Midbrain (tissue), 1 donor: ENCODE data around the gene ADORA2B.
"Not testable (repeated sequence)": the region's sequence is repeated elsewhere in the genome, so short reads cannot be mapped to it uniquely, and the experiment has no call there.

Experiments
- DNase-seq: peaks from one replicate; lab custom pipeline; 2025; lab: John Stamatoyannopoulos, UW

ADORA2B gene

GRCh38 chr17:15922586-15922985 is 22.3 kb upstream of the ADORA2B start:
- no peak for DNase-seq

DNA sequence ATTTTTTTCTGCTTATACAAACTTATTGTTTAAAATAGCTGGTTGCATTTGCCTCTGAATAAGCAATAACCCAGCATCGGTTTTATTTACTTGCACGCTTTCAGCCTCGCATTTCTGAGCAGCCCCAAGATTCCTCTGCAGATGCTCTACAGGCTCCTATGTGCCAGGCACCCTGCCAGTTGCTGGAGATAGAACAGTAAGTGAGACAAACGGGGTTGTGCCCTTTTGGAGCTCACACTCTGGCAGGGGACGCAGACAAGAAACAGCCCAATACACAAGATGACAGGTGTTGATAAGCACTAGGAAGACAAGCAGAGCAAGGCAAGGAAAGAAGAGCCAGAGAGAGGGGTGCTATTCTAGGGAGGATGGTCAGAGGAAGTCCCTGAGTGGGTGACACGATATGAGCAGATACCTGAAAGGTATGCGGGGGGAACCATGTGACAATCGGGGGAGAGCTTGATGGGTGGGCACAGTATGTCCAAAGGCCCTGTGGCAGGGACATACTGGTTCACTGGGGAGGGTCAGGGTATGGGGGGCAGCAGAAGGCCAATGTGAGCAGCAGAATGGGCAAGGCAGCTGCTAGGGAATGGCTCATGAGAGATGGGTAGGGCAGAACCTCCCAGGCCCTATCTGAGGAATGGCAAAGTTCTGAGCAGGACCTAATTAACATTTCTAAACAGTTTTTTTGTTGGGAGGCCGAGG is 18.7 kb upstream of the ADORA2B start:
- DNase-seq: no peak

DNA sequence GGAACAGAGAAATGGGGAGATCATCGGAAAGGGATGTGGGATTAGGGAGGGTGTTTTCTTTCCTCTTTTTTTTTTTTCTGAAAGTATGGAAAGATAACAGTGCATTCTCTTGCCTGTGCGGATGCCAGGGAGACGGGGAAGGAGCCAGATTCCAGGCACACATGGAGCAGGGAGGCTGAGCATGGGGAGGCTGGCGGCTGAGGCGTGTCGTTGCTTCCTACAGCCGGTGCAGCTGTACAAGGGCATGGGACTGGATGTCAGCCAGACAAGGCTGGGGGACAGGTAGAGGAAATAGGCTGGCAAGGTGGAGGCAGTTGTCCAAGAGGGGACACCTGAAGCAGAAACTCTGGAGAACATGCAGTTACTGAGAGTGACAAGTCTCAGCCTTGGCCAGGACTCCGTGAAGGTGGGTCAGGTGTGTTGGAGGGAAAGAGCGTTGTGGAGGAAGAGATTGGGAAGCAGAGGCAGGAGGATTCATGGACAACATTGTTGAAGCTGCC is 16.6 kb upstream of the ADORA2B start:
- DNase-seq: no peak

- DNase-seq: no peak
Observed at GRCh38 chr17:15929941-15930340, 15.0 kb upstream of the ADORA2B start.

GRCh38 chr17:15930426-15930825 is 14.5 kb upstream of the ADORA2B start:
- no peak for DNase-seq

DNA sequence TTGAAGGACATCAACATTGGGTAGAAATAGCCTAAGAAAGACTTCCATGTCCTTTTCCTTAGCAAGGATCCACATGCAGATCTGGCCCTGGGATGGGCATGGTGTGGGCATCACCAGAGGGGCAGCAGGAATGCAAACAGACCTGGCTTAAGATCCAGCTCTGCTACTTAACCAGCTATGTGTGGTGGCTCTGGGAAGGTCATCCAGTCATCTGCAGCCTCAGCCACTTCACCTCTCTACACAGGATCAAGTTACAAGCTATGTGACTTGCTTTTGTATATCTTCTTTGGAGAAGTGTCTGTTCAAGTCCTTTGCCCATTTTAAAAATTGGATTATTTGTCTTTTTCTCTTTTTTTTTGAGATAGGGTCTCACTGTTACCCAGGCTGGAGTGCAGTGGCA is 13.5 kb upstream of the ADORA2B start:
- DNase-seq: no peak

GRCh38 chr17:15934866-15935265 is 10.1 kb upstream of the ADORA2B start:
- no peak for DNase-seq

GRCh38 chr17:15935891-15936290 is 9.0 kb upstream of the ADORA2B start:
- DNase-seq: no peak

GRCh38 chr17:15936481-15936880 is 8.4 kb upstream of the ADORA2B start:
- not testable (repeated sequence) for DNase-seq

DNA sequence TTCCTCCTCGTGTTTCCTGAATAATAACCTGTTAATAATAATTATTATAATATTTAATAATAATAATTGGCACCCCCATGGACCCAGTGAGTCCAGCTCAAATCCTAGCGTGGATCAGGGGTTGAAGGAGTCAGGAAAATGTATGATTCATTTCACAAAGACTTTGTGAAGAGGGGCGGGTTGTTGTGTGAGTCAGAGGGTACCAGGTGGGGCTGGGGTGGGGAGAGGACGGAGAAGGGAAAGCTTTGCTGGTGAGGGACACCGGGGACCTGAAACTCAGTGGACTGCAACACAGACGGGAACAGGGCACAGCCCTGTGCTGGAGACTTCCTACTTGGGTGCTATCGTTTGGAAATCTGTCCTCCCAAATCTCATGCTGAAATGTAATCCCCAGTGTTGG is 3.1 kb upstream of the ADORA2B start:
- DNase-seq: no peak

DNA sequence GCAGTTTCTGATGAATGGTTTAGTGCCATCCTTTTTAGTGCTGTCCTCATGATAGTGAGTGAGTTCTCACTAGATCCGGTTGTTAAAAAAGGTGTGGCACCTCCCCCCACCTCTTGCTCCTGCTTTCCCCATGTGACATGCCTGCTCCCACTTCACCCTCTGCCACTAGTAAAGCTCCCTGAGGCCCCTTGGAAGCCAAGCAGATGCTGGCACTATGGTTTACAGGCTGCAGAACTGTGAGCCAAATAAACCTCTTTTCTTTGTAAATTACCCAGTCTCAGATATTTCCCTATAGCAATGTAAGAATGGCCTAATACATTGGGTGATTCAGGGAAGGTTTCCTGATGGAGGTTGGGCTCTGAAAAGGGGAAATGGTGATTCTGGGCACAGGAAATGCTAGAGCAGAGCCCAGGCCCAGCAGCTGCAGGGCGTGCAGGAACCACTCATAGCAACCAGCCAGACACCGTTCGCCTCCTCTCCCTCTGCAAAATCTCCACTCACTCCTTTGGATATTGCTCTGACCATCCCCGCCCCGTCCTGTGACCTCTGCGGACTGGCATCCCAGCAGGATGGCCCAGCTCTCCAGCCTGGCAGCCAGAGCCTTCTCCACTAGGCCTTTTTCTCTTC is 2.6 kb upstream of the ADORA2B start:
- no peak for DNase-seq

DNA sequence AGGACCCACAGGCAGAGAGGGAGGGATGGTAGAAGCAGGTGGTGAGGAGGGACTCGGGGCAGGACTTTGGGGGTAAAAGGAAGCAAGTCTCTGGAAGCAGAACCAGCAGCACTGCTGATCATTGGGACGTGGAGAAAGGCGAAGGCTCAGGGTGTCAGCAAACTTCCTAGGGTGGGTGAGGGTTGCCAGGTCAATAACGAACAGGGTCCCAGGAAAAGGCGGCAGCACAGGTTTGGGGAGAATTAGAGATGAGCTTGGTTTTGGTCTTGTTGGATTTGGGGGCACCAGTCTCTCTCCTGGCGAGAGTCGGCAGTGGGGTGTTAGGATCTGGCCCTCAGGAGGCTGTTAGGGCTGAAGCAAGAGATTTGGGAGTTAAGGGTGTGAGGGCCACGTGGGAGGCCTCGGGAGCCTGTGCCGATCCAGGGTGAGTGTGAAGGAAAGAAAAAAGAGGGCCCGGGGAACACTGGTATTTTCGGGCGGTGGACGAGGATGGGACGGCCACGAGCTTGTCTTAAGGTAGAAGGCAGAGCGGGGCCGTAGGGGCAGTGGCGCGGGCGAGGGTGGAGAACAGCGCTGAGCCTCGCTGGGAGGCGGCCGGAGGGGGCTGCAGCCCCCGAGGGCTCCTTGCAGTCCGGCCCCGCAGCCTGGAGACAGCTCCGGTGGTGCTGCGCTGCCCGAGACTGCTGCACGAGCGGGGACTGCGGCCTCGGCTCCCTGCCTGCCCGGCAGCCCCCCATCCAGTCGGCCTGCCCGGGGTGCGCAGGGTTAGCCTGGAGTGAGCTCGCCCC is 765 bp upstream of the ADORA2B start:
- DNase-seq: no peak

- no peak for DNase-seq
Observed at GRCh38 chr17:15945527-15946191, 729 bp downstream of the ADORA2B start.

DNA sequence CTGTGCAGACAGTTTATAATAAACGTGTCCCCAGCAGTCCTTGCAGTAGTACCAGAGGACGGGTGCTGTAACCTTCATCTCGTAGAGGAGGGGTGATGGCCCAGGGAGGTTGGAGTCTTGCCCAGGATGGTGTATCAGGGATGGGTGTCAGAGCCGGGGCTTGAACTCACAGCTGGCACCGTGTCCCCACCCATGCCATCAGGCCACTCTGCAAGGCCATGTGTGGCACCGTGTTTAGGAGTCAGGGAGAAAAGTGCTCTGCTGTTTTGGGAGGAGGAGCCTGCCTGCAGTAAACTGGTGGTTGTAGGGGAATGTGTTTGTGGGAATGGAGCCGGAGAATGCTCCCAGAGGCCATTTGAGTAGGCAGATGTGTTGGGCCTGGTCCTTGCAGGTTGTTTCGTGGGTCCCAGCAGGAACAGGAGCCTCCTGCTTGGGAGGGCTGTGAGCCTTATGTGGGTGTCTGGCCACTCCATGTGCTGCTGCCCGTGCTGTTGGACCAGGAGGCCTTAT is 1.7 kb downstream of the ADORA2B start:
- DNase-seq: no peak

GRCh38 chr17:15947271-15947670 is 2.3 kb downstream of the ADORA2B start:
- DNase-seq: no peak

DNA sequence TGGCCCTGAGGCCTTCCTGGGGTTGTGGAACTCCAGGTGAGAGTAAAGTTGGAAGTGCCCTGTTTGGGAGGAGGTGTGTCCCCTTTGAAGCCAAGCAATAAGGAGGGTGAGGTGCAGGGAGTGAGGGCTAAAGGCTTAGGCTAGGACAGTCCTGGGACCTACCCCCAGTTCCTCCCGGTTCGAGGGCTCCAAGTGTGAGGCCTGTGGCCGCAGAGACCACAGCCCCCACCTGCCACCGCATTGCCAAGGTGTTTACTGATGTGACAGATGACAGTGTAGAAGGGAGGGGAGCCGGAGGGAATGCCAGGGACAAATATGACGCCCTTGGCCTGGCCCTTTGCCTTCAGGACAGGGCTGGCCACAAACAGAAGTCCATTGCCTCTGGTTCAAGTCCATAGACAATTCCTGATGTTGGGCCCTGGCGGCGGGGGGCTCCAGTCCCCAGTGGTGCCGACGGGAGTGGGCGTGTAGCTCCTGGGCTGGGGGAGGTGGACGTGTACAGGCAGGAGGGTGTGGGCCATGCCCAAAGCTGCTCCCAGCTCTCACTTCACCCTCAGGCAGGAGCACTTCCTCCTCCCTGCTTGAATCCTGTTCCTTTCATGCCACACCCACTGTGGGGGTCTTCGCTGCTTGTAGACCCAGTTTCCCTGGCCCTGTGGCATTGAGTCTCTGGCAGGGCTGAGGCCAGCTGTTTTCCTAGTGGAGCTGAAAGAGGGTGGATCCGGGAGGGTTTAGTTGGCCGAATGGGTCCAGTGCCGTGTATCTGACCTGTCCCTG is 3.2 kb downstream of the ADORA2B start:
- DNase-seq: no peak

GRCh38 chr17:15951368-15952047 is 6.6 kb downstream of the ADORA2B start:
- no peak for DNase-seq

- DNase-seq: no peak
Observed at GRCh38 chr17:15952048-15952532, 7.2 kb downstream of the ADORA2B start.

DNA sequence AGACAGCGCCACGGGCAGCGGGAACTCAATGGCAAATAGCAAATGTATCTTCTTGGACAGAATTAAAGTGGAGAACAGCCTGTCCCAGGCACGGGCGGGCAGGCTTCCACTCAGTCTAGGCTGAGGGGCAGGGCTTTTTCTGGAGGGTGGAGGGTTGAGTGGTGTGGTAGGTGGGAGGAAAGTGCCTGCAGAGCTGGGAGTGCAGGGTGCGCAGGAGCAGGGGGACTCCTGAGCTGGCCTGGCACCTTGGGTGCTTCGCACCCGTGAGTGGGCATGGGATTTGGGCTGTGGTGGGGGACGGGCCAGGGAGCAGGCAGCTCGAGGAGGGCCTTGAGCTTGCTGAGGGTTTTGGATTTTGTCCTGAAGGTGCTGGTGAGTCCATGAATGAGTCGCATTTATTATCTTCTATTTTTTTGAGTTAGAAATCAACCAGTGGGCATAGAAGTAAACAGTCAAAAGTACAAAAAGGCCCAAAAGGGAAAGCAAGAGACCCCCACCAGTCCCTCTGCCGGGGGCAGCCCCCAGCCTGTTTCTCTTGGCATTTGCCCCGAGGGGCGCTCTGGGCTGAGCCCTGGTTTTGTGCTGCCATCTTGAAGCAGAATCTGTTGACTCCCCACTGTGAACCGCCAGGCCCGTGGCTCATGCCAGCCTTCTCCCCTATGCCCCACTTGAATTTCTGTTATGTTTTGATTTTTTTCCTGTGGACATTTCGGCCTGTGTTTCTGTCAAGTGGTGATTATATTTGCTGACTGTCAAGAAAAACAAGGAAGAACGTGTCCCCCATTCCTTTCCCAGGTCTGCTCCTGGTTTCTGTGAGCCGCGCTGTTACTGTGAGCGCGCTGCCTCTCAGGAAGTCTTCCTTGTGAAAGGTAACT is 8.2 kb downstream of the ADORA2B start:
- no peak for DNase-seq

DNA sequence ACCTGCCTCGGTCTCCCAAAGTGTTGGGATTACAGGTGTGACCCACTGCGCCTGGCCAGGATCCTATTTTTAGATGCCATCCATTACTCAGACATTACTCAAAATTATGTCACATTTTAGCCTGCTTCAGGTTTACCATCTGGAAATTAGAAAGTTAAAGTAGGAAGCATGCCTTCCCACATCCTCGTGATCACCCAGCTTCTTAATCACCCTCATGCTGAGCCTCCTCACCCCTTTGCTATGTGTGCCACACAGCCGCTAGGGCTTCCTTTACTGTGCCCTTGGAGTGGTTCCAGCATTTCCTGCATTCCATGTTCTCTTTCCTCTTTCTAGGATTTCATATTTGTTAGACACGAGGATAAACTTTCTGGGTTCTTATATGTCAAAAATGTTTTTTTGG is 9.3 kb downstream of the ADORA2B start:
- no peak for DNase-seq
